H1 (cell line): Measurements from ENCODE around the gene FCRL4. TPM values are rescaled to one million over a fixed set of nuclear protein-coding genes. Genes with fewer than 3 reads are reported as not detected.

Source experiments
- CTCF ChIA-PET: fragments of 300-600 bp; sonication (Branson Sonifier 250); formaldehyde crosslinking; loops from one replicate; lab custom pipeline; 2021; ENCODE audit not compliant: partially characterized antibody; lab: Charles Lee
- POLR2A ChIA-PET: fragments of 300-600 bp; sonication (Branson Sonifier 250); formaldehyde crosslinking; loops from one replicate; lab custom pipeline; 2021; ENCODE audit warnings: inconsistent platforms; ENCODE audit not compliant: partially characterized antibody; lab: Charles Lee
- DNase-seq, 2 experiments: peaks; one replicate each; pipeline versions ENCODE4 v3.0.0 to v3.0.0-alpha.2; 2010 to 2022; ENCODE audit warnings: low spot score in 2 of 2, low read depth in 1 of 2, mixed read lengths in 1 of 2
- FAIRE-seq: peaks from 2 replicates; lab custom pipeline; 2011; peaks lifted over from hg19 to GRCh38; lab: Jason Lieb, UNC
- H2AFZ ChIP-seq: 2 replicates; pipeline ENCODE4 v1.8.1; 2012; ENCODE audit warnings: low read length, inconsistent platforms
- H2AK5ac ChIP-seq: 2 replicates; pipeline ENCODE4 v1.6.1; 2013; ENCODE audit warnings: low read depth, low read length
- H2BK120ac ChIP-seq: replicated peaks from 2 replicates; pipeline ENCODE3; 2013; ENCODE audit warnings: low read depth, low read length, inconsistent platforms
- H2BK12ac ChIP-seq: 2 replicates; pipeline ENCODE4 v1.6.1; 2013; ENCODE audit warnings: low read depth, low read length
- H2BK15ac ChIP-seq: 2 replicates; pipeline ENCODE4 v1.6.1; 2013; ENCODE audit warnings: low read length
- H2BK20ac ChIP-seq: 2 replicates; pipeline ENCODE4 v1.6.1; 2013; ENCODE audit warnings: low read length
- H2BK5ac ChIP-seq: 2 replicates; pipeline ENCODE4 v1.6.1; 2013; ENCODE audit warnings: low read depth, low read length
- H3K14ac ChIP-seq: 2 replicates; pipeline ENCODE4 v1.6.1; 2013; ENCODE audit warnings: inconsistent platforms; ENCODE audit not compliant: insufficient read length
- H3K18ac ChIP-seq: 2 replicates; pipeline ENCODE4 v1.6.1; 2013; ENCODE audit warnings: low read length; ENCODE audit errors: extremely low read depth
- H3K23ac ChIP-seq: 2 replicates; pipeline ENCODE4 v1.6.1; 2013; ENCODE audit warnings: inconsistent platforms; ENCODE audit not compliant: insufficient read length
- H3K23me2 ChIP-seq: 2 replicates; pipeline ENCODE4 v1.6.1; 2013; ENCODE audit warnings: low read depth, low read length
- H3K27ac ChIP-seq: 2 replicates; pipeline ENCODE4 v1.6.1; 2011; ENCODE audit warnings: low read depth, low read length, inconsistent platforms
- H3K27me3 ChIP-seq, 4 experiments: replicated peaks in 1 of 4; 1 replicate in 1 of 4; 2 replicates in 3 of 4; pipeline versions ENCODE4 v1.6.1 to v1.8.1; 2011 to 2013; ENCODE audit warnings: low read length in 3 of 4, mild to moderate bottlenecking in 3 of 4, inconsistent platforms in 2 of 4, mixed read lengths in 2 of 4, moderate library complexity in 1 of 4; ENCODE audit not compliant: control insufficient read depth in 3 of 4, insufficient read depth in 3 of 4; ENCODE audit errors: extremely low read depth in 1 of 4
- H3K36me3 ChIP-seq, 4 experiments: 2 replicates each; pipeline versions ENCODE4 v1.6.1 to v1.8.1; 2011 to 2013; ENCODE audit warnings: mild to moderate bottlenecking in 4 of 4, low read length in 3 of 4, moderate library complexity in 2 of 4, control low read depth in 1 of 4, inconsistent platforms in 1 of 4; ENCODE audit not compliant: insufficient read depth in 4 of 4, control insufficient read depth in 2 of 4
- H3K4ac ChIP-seq: replicated peaks from 2 replicates; pipeline ENCODE3; 2013; ENCODE audit warnings: low read length, low read depth, mixed read lengths, inconsistent platforms; ENCODE audit not compliant: insufficient read length
- H3K4me1 ChIP-seq, 4 experiments: replicated peaks in 1 of 4; 1 replicate in 1 of 4; 2 replicates in 3 of 4; pipeline versions ENCODE4 v1.6.1 to v1.8.1; 2011 to 2013; ENCODE audit warnings: low read length in 3 of 4, inconsistent platforms in 2 of 4, mixed read lengths in 1 of 4; ENCODE audit not compliant: insufficient read depth in 4 of 4, control insufficient read depth in 3 of 4
- H3K4me2 ChIP-seq, 2 experiments: 2 replicates each; pipeline versions ENCODE4 v1.6.1 to v1.8.1; 2011 to 2013; ENCODE audit warnings: low read depth in 2 of 2, low read length in 2 of 2, control low read depth in 1 of 2, inconsistent platforms in 1 of 2, mild to moderate bottlenecking in 1 of 2; ENCODE audit not compliant: insufficient read depth in 1 of 2
- H3K4me3 ChIP-seq, 4 experiments: fragments of 200-600, 300-600 bp in 1 of 4; sonication (generic), shearing (Covaris generic), sonication (Bioruptor Twin) in 1 of 4; 2 replicates each; pipeline versions ENCODE4 v1.5.1 to v1.8.1; 2011 to 2016; ENCODE audit warnings: low read length in 4 of 4, low read depth in 3 of 4, control low read depth in 2 of 4, inconsistent platforms in 2 of 4, mild to moderate bottlenecking in 2 of 4, mixed read lengths in 1 of 4, moderate library complexity in 1 of 4; ENCODE audit not compliant: insufficient read depth in 2 of 4; ENCODE audit errors: extremely low read depth in 1 of 4
- H3K56ac ChIP-seq: replicated peaks from 2 replicates; pipeline ENCODE3; 2013; ENCODE audit warnings: low read depth, mild to moderate bottlenecking, mixed read lengths, low read length, inconsistent platforms; ENCODE audit not compliant: insufficient read length
- H3K79me1 ChIP-seq: 2 replicates; pipeline ENCODE4 v1.6.1; 2013; ENCODE audit warnings: low read depth, low read length, control low read depth
- H3K79me2 ChIP-seq, 2 experiments: 2 replicates each; pipeline versions ENCODE4 v1.6.1 to v1.8.1; 2012 to 2013; ENCODE audit warnings: low read length in 2 of 2, mild to moderate bottlenecking in 2 of 2, inconsistent platforms in 1 of 2; ENCODE audit not compliant: insufficient read depth in 2 of 2, control insufficient read depth in 1 of 2
- H3K9ac ChIP-seq, 4 experiments: replicated peaks in 1 of 4; 1 replicate in 1 of 4; 2 replicates in 3 of 4; pipeline versions ENCODE4 v1.6.1 to v1.8.1; 2011 to 2013; ENCODE audit warnings: low read depth in 3 of 4, low read length in 3 of 4, control low read depth in 2 of 4, mild to moderate bottlenecking in 2 of 4, moderate library complexity in 2 of 4, inconsistent platforms in 1 of 4; ENCODE audit errors: extremely low read depth in 1 of 4
- H3K9me3 ChIP-seq, 2 experiments: 2 replicates each; pipeline versions ENCODE4 v1.6.1 to v1.8.1; 2012 to 2013; ENCODE audit warnings: mild to moderate bottlenecking in 2 of 2, moderate library complexity in 2 of 2, control low read depth in 1 of 2, inconsistent platforms in 1 of 2, low read depth in 1 of 2, low read length in 1 of 2, mixed read lengths in 1 of 2; ENCODE audit not compliant: insufficient read depth in 2 of 2
- H4K20me1 ChIP-seq, 2 experiments: replicated peaks in 1 of 2; 2 replicates each; pipeline versions ENCODE3 to v1.8.1; 2011 to 2013; ENCODE audit warnings: inconsistent platforms in 2 of 2, low read length in 2 of 2, mild to moderate bottlenecking in 1 of 2; ENCODE audit not compliant: insufficient read depth in 2 of 2, control insufficient read depth in 1 of 2
- H4K5ac ChIP-seq: 2 replicates; pipeline ENCODE4 v1.6.1; 2013; ENCODE audit warnings: low read length, low read depth, mixed read lengths, inconsistent platforms; ENCODE audit not compliant: insufficient read length
- H4K8ac ChIP-seq: 2 replicates; pipeline ENCODE4 v1.8.0; 2013; ENCODE audit warnings: mild to moderate bottlenecking, moderate library complexity, low read length, inconsistent platforms; ENCODE audit not compliant: insufficient read depth; ENCODE audit errors: extremely low read depth
- H4K91ac ChIP-seq: replicated peaks from 2 replicates; pipeline ENCODE3; 2013; ENCODE audit warnings: low read length, mixed read lengths, inconsistent platforms; ENCODE audit not compliant: insufficient read length
- FOSL1 ChIP-seq: IDR thresholded peaks from 2 replicates; pipeline ENCODE4 v1.6.1; 2011; ENCODE audit warnings: mild to moderate bottlenecking, low read depth, low read length, moderate library complexity; ENCODE audit not compliant: insufficient read depth
- ZNF274 ChIP-seq: IDR thresholded peaks from 2 replicates; pipeline ENCODE4 v1.7.0; 2012; ENCODE audit warnings: low read length, borderline replicate concordance; ENCODE audit errors: extremely low read depth
- WGBS, 2 experiments: shearing (Covaris generic) in 1 of 2; methylation state at CpG; one replicate each; pipeline versions ENCODE4 v1.1.6 to v1.1.7; 2013 to 2015; ENCODE audit warnings: low lambda C conversion rate in 2 of 2, mixed read lengths in 2 of 2, inconsistent platforms in 1 of 2, low coverage in 1 of 2, missing lambda C conversion rate in 1 of 2; ENCODE audit not compliant: insufficient replicate concordance in 2 of 2, insufficient coverage in 1 of 2, insufficient read length in 1 of 2; ENCODE audit errors: extremely low coverage in 1 of 2, missing lambda C conversion rate in 1 of 2; 5-methylcytosine and 5-hydroxymethylcytosine counted together
- polyA plus RNA-seq, 7 experiments: library from polyadenylated mRNA; depleted of rRNA in 3 of 7; stranded (reverse) in 5 of 7; unstranded in 2 of 7; fragments of >200 nt in 5 of 7; fragments of 200-250 nt in 2 of 7; gene quantifications; 1 replicate in 5 of 7; 2 replicates in 1 of 7; 4 replicates in 1 of 7; pipeline versions ENCODE4 v1.2.1 to v1.2.3, GENCODE V29; 2011 to 2013; ENCODE audit warnings: missing spikeins in 2 of 7, mixed read lengths in 2 of 7
- total RNA-seq: library from RNA; stranded (reverse); fragmentation: NEBNext Ultra II Directional; extraction: Animal tissue kit (Norgen Biotek cat#: 25700); gene quantifications from 2 replicates; pipeline ENCODE4 v1.2.1, GENCODE V29; 2021

FCRL4 gene
- total and polyA plus RNA-seq, 2 of the 8 experiments (the other 6 are each of a cell fraction or from before 2014, with no cell fraction given), result not detected

DNA sequence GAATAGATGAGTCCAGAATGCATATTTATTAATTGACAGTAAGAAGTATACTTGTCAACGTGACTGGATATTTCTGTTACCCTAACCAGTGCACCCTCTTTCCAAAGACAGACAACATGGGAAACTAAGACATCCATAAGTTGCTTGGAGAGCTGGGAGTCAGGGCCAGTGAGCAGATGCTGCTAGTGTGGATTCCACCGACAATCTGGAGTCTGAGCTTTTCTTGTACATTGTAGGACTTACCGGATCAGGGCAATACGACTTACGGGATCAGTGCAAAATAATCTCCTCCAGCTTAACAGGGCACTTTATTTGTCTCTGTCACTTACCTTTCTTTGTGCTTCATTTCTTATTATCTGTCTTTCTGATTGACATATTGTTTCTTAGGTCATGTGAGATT, 24.6 kb upstream of the FCRL4 start:
- Histone ChIP-seq H3K9ac (no peak overlapping the region), H2BK5ac (no peak overlapping the region), H2AK5ac (no peak overlapping the region), H3K36me3 (no peaks in the 10 kb centered on the region), H3K23me2 (no peaks in the 10 kb centered on the region), H3K27me3 (0 out of 7 replicates have a peak, but pooled peaks cover 0 to 2% (median 0%) of the 10 kb centered on the region in 4 experiments), H3K4ac (no peak overlapping the region), H3K23ac (no peak overlapping the region), H2BK15ac (no peak overlapping the region), H3K4me1 (no peaks in the 10 kb centered on the region; a peak in 1 of 7 replicates), H4K20me1 (no peaks in the 10 kb centered on the region), H3K9me3 (no peaks in the 10 kb centered on the region), H4K5ac (no peak overlapping the region), H3K4me3 (no peak overlapping the region), H2BK120ac (no peak overlapping the region), H3K79me2 (no peaks in the 10 kb centered on the region), H2BK20ac (no peak overlapping the region), H3K14ac (no peak overlapping the region), H3K56ac (no peak overlapping the region), H4K91ac (no peak overlapping the region), H4K8ac (no peak overlapping the region), H2BK12ac (no peak overlapping the region), H3K79me1 (no peaks in the 10 kb centered on the region), H3K27ac (no peak overlapping the region), H3K18ac (no peak overlapping the region), H3K4me2 (no peak overlapping the region), H2AFZ (no peak overlapping the region)
- POLR2A ChIA-PET, result interaction anchor here (1.0 kb wide), 1 partner anchor 20 kb away, joined by 3 read pairs; no protein-coding TSS in a partner anchor
- FAIRE-seq, result no peak
- DNase-seq, result no peak
- CTCF ChIA-PET, result interaction anchor here (0.9 to 1.9 kb wide), 3 partner anchors 9 to 42 kb away, joined by 3 to 4 read pairs (median 4); no protein-coding TSS in a partner anchor
- no peak for TF ChIP-seq FOSL1
- no peak for TF ChIP-seq ZNF274
- 95% methylated on average over 5 of the region's 5 CpGs; no CpG with 5 or more reads in 1 of the 2 experiments for WGBS, 2 experiments
